H1 (cell line): Measurements from ENCODE around the gene SLC17A6. TPM values are rescaled to one million over a fixed set of nuclear protein-coding genes. Genes with fewer than 3 reads are reported as not detected.

Experiments used
- CTCF ChIA-PET: fragments of 300-600 bp; sonication (Branson Sonifier 250); formaldehyde crosslinking; loops from one replicate; lab custom pipeline; 2021; ENCODE audit not compliant: partially characterized antibody; lab: Charles Lee
- POLR2A ChIA-PET: fragments of 300-600 bp; sonication (Branson Sonifier 250); formaldehyde crosslinking; loops from one replicate; lab custom pipeline; 2021; ENCODE audit warnings: inconsistent platforms; ENCODE audit not compliant: partially characterized antibody; lab: Charles Lee
- DNase-seq, 2 experiments: peaks; one replicate each; pipeline versions ENCODE4 v3.0.0 to v3.0.0-alpha.2; 2010 to 2022; ENCODE audit warnings: low spot score in 2 of 2, low read depth in 1 of 2, mixed read lengths in 1 of 2
- FAIRE-seq: peaks from 2 replicates; lab custom pipeline; 2011; peaks lifted over from hg19 to GRCh38; lab: Jason Lieb, UNC
- H2AFZ ChIP-seq: 2 replicates; pipeline ENCODE4 v1.8.1; 2012; ENCODE audit warnings: low read length, inconsistent platforms
- H2AK5ac ChIP-seq: 2 replicates; pipeline ENCODE4 v1.6.1; 2013; ENCODE audit warnings: low read depth, low read length
- H2BK120ac ChIP-seq: replicated peaks from 2 replicates; pipeline ENCODE3; 2013; ENCODE audit warnings: low read depth, low read length, inconsistent platforms
- H2BK12ac ChIP-seq: 2 replicates; pipeline ENCODE4 v1.6.1; 2013; ENCODE audit warnings: low read depth, low read length
- H2BK15ac ChIP-seq: 2 replicates; pipeline ENCODE4 v1.6.1; 2013; ENCODE audit warnings: low read length
- H2BK20ac ChIP-seq: 2 replicates; pipeline ENCODE4 v1.6.1; 2013; ENCODE audit warnings: low read length
- H2BK5ac ChIP-seq: 2 replicates; pipeline ENCODE4 v1.6.1; 2013; ENCODE audit warnings: low read depth, low read length
- H3K14ac ChIP-seq: 2 replicates; pipeline ENCODE4 v1.6.1; 2013; ENCODE audit warnings: inconsistent platforms; ENCODE audit not compliant: insufficient read length
- H3K18ac ChIP-seq: 2 replicates; pipeline ENCODE4 v1.6.1; 2013; ENCODE audit warnings: low read length; ENCODE audit errors: extremely low read depth
- H3K23ac ChIP-seq: 2 replicates; pipeline ENCODE4 v1.6.1; 2013; ENCODE audit warnings: inconsistent platforms; ENCODE audit not compliant: insufficient read length
- H3K23me2 ChIP-seq: 2 replicates; pipeline ENCODE4 v1.6.1; 2013; ENCODE audit warnings: low read depth, low read length
- H3K27ac ChIP-seq: 2 replicates; pipeline ENCODE4 v1.6.1; 2011; ENCODE audit warnings: low read depth, low read length, inconsistent platforms
- H3K27me3 ChIP-seq, 4 experiments: replicated peaks in 1 of 4; 1 replicate in 1 of 4; 2 replicates in 3 of 4; pipeline versions ENCODE4 v1.6.1 to v1.8.1; 2011 to 2013; ENCODE audit warnings: low read length in 3 of 4, mild to moderate bottlenecking in 3 of 4, inconsistent platforms in 2 of 4, mixed read lengths in 2 of 4, moderate library complexity in 1 of 4; ENCODE audit not compliant: control insufficient read depth in 3 of 4, insufficient read depth in 3 of 4; ENCODE audit errors: extremely low read depth in 1 of 4
- H3K36me3 ChIP-seq, 4 experiments: 2 replicates each; pipeline versions ENCODE4 v1.6.1 to v1.8.1; 2011 to 2013; ENCODE audit warnings: mild to moderate bottlenecking in 4 of 4, low read length in 3 of 4, moderate library complexity in 2 of 4, control low read depth in 1 of 4, inconsistent platforms in 1 of 4; ENCODE audit not compliant: insufficient read depth in 4 of 4, control insufficient read depth in 2 of 4
- H3K4ac ChIP-seq: replicated peaks from 2 replicates; pipeline ENCODE3; 2013; ENCODE audit warnings: low read length, low read depth, mixed read lengths, inconsistent platforms; ENCODE audit not compliant: insufficient read length
- H3K4me1 ChIP-seq, 4 experiments: replicated peaks in 1 of 4; 1 replicate in 1 of 4; 2 replicates in 3 of 4; pipeline versions ENCODE4 v1.6.1 to v1.8.1; 2011 to 2013; ENCODE audit warnings: low read length in 3 of 4, inconsistent platforms in 2 of 4, mixed read lengths in 1 of 4; ENCODE audit not compliant: insufficient read depth in 4 of 4, control insufficient read depth in 3 of 4
- H3K4me2 ChIP-seq, 2 experiments: 2 replicates each; pipeline versions ENCODE4 v1.6.1 to v1.8.1; 2011 to 2013; ENCODE audit warnings: low read depth in 2 of 2, low read length in 2 of 2, control low read depth in 1 of 2, inconsistent platforms in 1 of 2, mild to moderate bottlenecking in 1 of 2; ENCODE audit not compliant: insufficient read depth in 1 of 2
- H3K4me3 ChIP-seq, 4 experiments: fragments of 200-600, 300-600 bp in 1 of 4; sonication (generic), shearing (Covaris generic), sonication (Bioruptor Twin) in 1 of 4; 2 replicates each; pipeline versions ENCODE4 v1.5.1 to v1.8.1; 2011 to 2016; ENCODE audit warnings: low read length in 4 of 4, low read depth in 3 of 4, control low read depth in 2 of 4, inconsistent platforms in 2 of 4, mild to moderate bottlenecking in 2 of 4, mixed read lengths in 1 of 4, moderate library complexity in 1 of 4; ENCODE audit not compliant: insufficient read depth in 2 of 4; ENCODE audit errors: extremely low read depth in 1 of 4
- H3K56ac ChIP-seq: replicated peaks from 2 replicates; pipeline ENCODE3; 2013; ENCODE audit warnings: low read depth, mild to moderate bottlenecking, mixed read lengths, low read length, inconsistent platforms; ENCODE audit not compliant: insufficient read length
- H3K79me1 ChIP-seq: 2 replicates; pipeline ENCODE4 v1.6.1; 2013; ENCODE audit warnings: low read depth, low read length, control low read depth
- H3K79me2 ChIP-seq, 2 experiments: 2 replicates each; pipeline versions ENCODE4 v1.6.1 to v1.8.1; 2012 to 2013; ENCODE audit warnings: low read length in 2 of 2, mild to moderate bottlenecking in 2 of 2, inconsistent platforms in 1 of 2; ENCODE audit not compliant: insufficient read depth in 2 of 2, control insufficient read depth in 1 of 2
- H3K9ac ChIP-seq, 4 experiments: replicated peaks in 1 of 4; 1 replicate in 1 of 4; 2 replicates in 3 of 4; pipeline versions ENCODE4 v1.6.1 to v1.8.1; 2011 to 2013; ENCODE audit warnings: low read depth in 3 of 4, low read length in 3 of 4, control low read depth in 2 of 4, mild to moderate bottlenecking in 2 of 4, moderate library complexity in 2 of 4, inconsistent platforms in 1 of 4; ENCODE audit errors: extremely low read depth in 1 of 4
- H3K9me3 ChIP-seq, 2 experiments: 2 replicates each; pipeline versions ENCODE4 v1.6.1 to v1.8.1; 2012 to 2013; ENCODE audit warnings: mild to moderate bottlenecking in 2 of 2, moderate library complexity in 2 of 2, control low read depth in 1 of 2, inconsistent platforms in 1 of 2, low read depth in 1 of 2, low read length in 1 of 2, mixed read lengths in 1 of 2; ENCODE audit not compliant: insufficient read depth in 2 of 2
- H4K20me1 ChIP-seq, 2 experiments: replicated peaks in 1 of 2; 2 replicates each; pipeline versions ENCODE3 to v1.8.1; 2011 to 2013; ENCODE audit warnings: inconsistent platforms in 2 of 2, low read length in 2 of 2, mild to moderate bottlenecking in 1 of 2; ENCODE audit not compliant: insufficient read depth in 2 of 2, control insufficient read depth in 1 of 2
- H4K5ac ChIP-seq: 2 replicates; pipeline ENCODE4 v1.6.1; 2013; ENCODE audit warnings: low read length, low read depth, mixed read lengths, inconsistent platforms; ENCODE audit not compliant: insufficient read length
- H4K8ac ChIP-seq: 2 replicates; pipeline ENCODE4 v1.8.0; 2013; ENCODE audit warnings: mild to moderate bottlenecking, moderate library complexity, low read length, inconsistent platforms; ENCODE audit not compliant: insufficient read depth; ENCODE audit errors: extremely low read depth
- H4K91ac ChIP-seq: replicated peaks from 2 replicates; pipeline ENCODE3; 2013; ENCODE audit warnings: low read length, mixed read lengths, inconsistent platforms; ENCODE audit not compliant: insufficient read length
- BACH1 ChIP-seq: IDR thresholded peaks from 2 replicates; pipeline ENCODE4 v1.6.1; 2012; ENCODE audit warnings: low read length, improper control_type of control experiment
- EGR1 ChIP-seq: IDR thresholded peaks from 2 replicates; pipeline ENCODE4 v1.6.1; 2011; ENCODE audit warnings: low read depth, low read length, borderline replicate concordance
- JUN ChIP-seq: IDR thresholded peaks from 2 replicates; pipeline ENCODE4 v1.6.1; 2011; ENCODE audit warnings: low read depth, mild to moderate bottlenecking, improper control_type of control experiment, low read length
- NANOG ChIP-seq: IDR thresholded peaks from 2 replicates; pipeline ENCODE4 v1.6.1; 2011; ENCODE audit warnings: low read length, low read depth, mild to moderate bottlenecking, inconsistent platforms; ENCODE audit not compliant: insufficient read depth, poor library complexity, severe bottlenecking
- POU5F1 ChIP-seq: IDR thresholded peaks from 2 replicates; pipeline ENCODE4 v1.6.1; 2011; ENCODE audit warnings: low read depth, mild to moderate bottlenecking, low read length, moderate library complexity
- SIRT6 ChIP-seq: IDR thresholded peaks from one replicate; pipeline ENCODE4 v1.7.1; 2012; ENCODE audit warnings: low read length, inconsistent platforms
- SP2 ChIP-seq: IDR thresholded peaks from 2 replicates; pipeline ENCODE4 v1.6.1; 2012; ENCODE audit warnings: mild to moderate bottlenecking, low read length, inconsistent platforms
- TCF12 ChIP-seq: IDR thresholded peaks from 2 replicates; pipeline ENCODE4 v1.6.1; 2011; ENCODE audit warnings: low read depth, mild to moderate bottlenecking, low read length
- TEAD4 ChIP-seq: IDR thresholded peaks from 2 replicates; pipeline ENCODE4 v1.6.1; 2012; ENCODE audit warnings: low read depth, low read length, inconsistent platforms, mixed read lengths
- WGBS, 2 experiments: shearing (Covaris generic) in 1 of 2; methylation state at CpG; one replicate each; pipeline versions ENCODE4 v1.1.6 to v1.1.7; 2013 to 2015; ENCODE audit warnings: low lambda C conversion rate in 2 of 2, mixed read lengths in 2 of 2, inconsistent platforms in 1 of 2, low coverage in 1 of 2, missing lambda C conversion rate in 1 of 2; ENCODE audit not compliant: insufficient replicate concordance in 2 of 2, insufficient coverage in 1 of 2, insufficient read length in 1 of 2; ENCODE audit errors: extremely low coverage in 1 of 2, missing lambda C conversion rate in 1 of 2; 5-methylcytosine and 5-hydroxymethylcytosine counted together
- polyA plus RNA-seq, 7 experiments: library from polyadenylated mRNA; depleted of rRNA in 3 of 7; stranded (reverse) in 5 of 7; unstranded in 2 of 7; fragments of >200 nt in 5 of 7; fragments of 200-250 nt in 2 of 7; gene quantifications; 1 replicate in 5 of 7; 2 replicates in 1 of 7; 4 replicates in 1 of 7; pipeline versions ENCODE4 v1.2.1 to v1.2.3, GENCODE V29; 2011 to 2013; ENCODE audit warnings: missing spikeins in 2 of 7, mixed read lengths in 2 of 7
- total RNA-seq: library from RNA; stranded (reverse); fragmentation: NEBNext Ultra II Directional; extraction: Animal tissue kit (Norgen Biotek cat#: 25700); gene quantifications from 2 replicates; pipeline ENCODE4 v1.2.1, GENCODE V29; 2021
- TF ChIP-seq, protein P1 (sequence below): IDR thresholded peaks from 2 replicates; pipeline ENCODE4 v1.6.1; 2012; ENCODE audit warnings: low read length, inconsistent platforms
- TF ChIP-seq, protein P2 (sequence below): IDR thresholded peaks from 2 replicates; pipeline ENCODE4 v1.6.1; 2011; ENCODE audit warnings: low read length, improper control_type of control experiment

Gene SLC17A6
- total and polyA plus RNA-seq, 2 of the 8 experiments (the other 6 are each of a cell fraction or from before 2014, with no cell fraction given): 0.24 to 1.6 TPM

DNA sequence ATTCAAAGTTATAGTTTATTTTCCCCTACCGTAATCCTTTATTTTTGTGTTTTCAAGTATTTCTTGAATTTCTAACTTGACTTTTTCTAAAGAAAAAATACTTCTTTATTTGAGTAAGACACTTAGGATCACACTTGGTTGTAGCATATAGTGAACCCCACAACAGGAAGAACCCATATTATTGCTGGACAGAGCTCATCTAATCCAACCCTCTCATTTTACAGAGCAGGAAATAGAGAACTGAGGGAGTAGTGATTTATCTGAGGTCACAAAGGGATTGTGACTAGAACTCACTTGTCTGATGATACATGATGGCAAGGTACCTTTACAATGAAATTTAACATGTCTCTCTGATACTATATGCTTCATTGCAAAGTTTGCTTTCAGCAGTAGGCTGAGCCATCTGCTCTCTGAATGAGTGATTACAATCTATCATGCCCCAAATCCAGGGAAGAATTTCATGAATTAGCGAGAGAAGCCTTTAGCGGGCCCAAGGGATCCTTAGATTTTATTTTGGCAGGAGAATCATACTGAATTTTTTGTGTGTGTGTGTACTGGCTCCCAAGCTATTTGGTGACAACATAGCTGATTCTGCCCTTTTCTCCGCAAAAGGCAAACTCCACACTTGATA is 9.8 kb downstream of the SLC17A6 start:
- no peak overlapping the region for H2BK12ac ChIP-seq
- DNase-seq (no peak), FAIRE-seq (no peak)
- no peak overlapping the region for H2BK5ac ChIP-seq
- POLR2A ChIA-PET: interaction anchor here (0.9 to 1.2 kb wide), 2 partner anchors 9 to 181 kb away, joined by 3 read pairs; no protein-coding TSS in a partner anchor
- WGBS, 2 experiments: 96% methylated on average over 4 of the region's 4 CpGs; no CpG with 5 or more reads in 1 of the 2 experiments
- H3K4ac ChIP-seq: no peak overlapping the region
- no peak overlapping the region for H4K91ac ChIP-seq
- H3K27me3 ChIP-seq: peaks cover 0 to 14% (median 10%) of the 10 kb centered on the region in 4 experiments; a peak in 5 of 7 replicates
- no peak overlapping the region for H2BK15ac ChIP-seq
- no peak overlapping the region for H3K18ac ChIP-seq
- H4K8ac ChIP-seq: no peak overlapping the region
- no peak overlapping the region for H3K56ac ChIP-seq
- H3K23me2 ChIP-seq: peaks cover 9% of the 10 kb centered on the region
- no peak overlapping the region for H3K4me3 ChIP-seq
- no peaks in the 10 kb centered on the region for H3K36me3 ChIP-seq
- no peak overlapping the region for H3K14ac ChIP-seq
- CTCF ChIA-PET: interaction anchor here (1.1 to 2.3 kb wide), 2 partner anchors 19 to 124 kb away, joined by 5 to 11 read pairs; no protein-coding TSS in a partner anchor
- no peak overlapping the region for H2BK20ac ChIP-seq
- no peak overlapping the region for H3K27ac ChIP-seq
- H2BK120ac ChIP-seq: no peak overlapping the region
- no peak overlapping the region for H2AK5ac ChIP-seq
- no peak overlapping the region for H3K4me2 ChIP-seq
- H2AFZ ChIP-seq: no peak overlapping the region
- no peak overlapping the region for H3K9ac ChIP-seq
- H3K4me1 ChIP-seq: peaks cover 0 to 13% (median 6%) of the 10 kb centered on the region in 4 experiments; a peak in 5 of 7 replicates
- no peak overlapping the region for H3K23ac ChIP-seq
- no peaks in the 10 kb centered on the region for H3K9me3 ChIP-seq
- H3K79me1 ChIP-seq: no peaks in the 10 kb centered on the region
- H4K20me1 ChIP-seq: no peaks in the 10 kb centered on the region
- no peak overlapping the region for H4K5ac ChIP-seq
- no peaks in the 10 kb centered on the region for H3K79me2 ChIP-seq
- TF ChIP-seq EGR1 (no peak), JUN (no peak), TCF12 (no peak), POU5F1 (no peak), BACH1 (no peak), NANOG (no peak), TEAD4 (no peak), SIRT6 (no peak), SP2 (no peak)
- TF ChIP-seq, protein P1, sequence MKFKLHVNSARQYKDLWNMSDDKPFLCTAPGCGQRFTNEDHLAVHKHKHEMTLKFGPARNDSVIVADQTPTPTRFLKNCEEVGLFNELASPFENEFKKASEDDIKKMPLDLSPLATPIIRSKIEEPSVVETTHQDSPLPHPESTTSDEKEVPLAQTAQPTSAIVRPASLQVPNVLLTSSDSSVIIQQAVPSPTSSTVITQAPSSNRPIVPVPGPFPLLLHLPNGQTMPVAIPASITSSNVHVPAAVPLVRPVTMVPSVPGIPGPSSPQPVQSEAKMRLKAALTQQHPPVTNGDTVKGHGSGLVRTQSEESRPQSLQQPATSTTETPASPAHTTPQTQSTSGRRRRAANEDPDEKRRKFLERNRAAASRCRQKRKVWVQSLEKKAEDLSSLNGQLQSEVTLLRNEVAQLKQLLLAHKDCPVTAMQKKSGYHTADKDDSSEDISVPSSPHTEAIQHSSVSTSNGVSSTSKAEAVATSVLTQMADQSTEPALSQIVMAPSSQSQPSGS: no peak
- TF ChIP-seq, protein P2, sequence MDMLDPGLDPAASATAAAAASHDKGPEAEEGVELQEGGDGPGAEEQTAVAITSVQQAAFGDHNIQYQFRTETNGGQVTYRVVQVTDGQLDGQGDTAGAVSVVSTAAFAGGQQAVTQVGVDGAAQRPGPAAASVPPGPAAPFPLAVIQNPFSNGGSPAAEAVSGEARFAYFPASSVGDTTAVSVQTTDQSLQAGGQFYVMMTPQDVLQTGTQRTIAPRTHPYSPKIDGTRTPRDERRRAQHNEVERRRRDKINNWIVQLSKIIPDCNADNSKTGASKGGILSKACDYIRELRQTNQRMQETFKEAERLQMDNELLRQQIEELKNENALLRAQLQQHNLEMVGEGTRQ: no peak
